DND-41 (cell line): ENCODE measurements around the gene RNASET2.

ENCODE experiments used
- CTCF ChIP-seq: IDR thresholded peaks from 2 replicates; pipeline ENCODE4 v1.5.1; 2012; ENCODE audit warnings: borderline replicate concordance, low read length, moderate library complexity, mild to moderate bottlenecking; ENCODE audit not compliant: poor library complexity, severe bottlenecking; ENCODE audit errors: extremely low read depth
- EZH2 ChIP-seq: IDR thresholded peaks from 3 replicates; pipeline ENCODE4 v1.6.1; 2012; ENCODE audit warnings: borderline replicate concordance, low read depth, mild to moderate bottlenecking, moderate library complexity, low read length, inconsistent platforms; ENCODE audit not compliant: severe bottlenecking

GRCh38 chr6:166949528-166950442 lies 6.6 kb downstream of the RNASET2 start:
- TF ChIP-seq EZH2 (no peak), CTCF (no peak)
